Activated CD4-positive, alpha-beta memory T cell treated with anti-CD3 and anti-CD28 coated beads for 36 hours (primary cell): ENCODE measurements around the gene NKIRAS1. TPM values are rescaled to one million over a fixed set of nuclear protein-coding genes. Genes with fewer than 3 reads are reported as not detected.
"Not testable (repeated sequence)": the region's sequence is repeated elsewhere in the genome, so short reads cannot be mapped to it uniquely, and the experiment has no call there.

ENCODE experiments used
- CTCF ChIA-PET: fragments of 350-600 bp; sonication (Branson Sonifier 250); formaldehyde crosslinking; loops from one replicate; lab custom pipeline; 2021; ENCODE audit warnings: antibody characterized with exemption, inconsistent platforms; lab: Charles Lee
- POLR2A ChIA-PET: fragments of 350-600 bp; sonication (Branson Sonifier 250); formaldehyde crosslinking; loops from one replicate; lab custom pipeline; 2021; ENCODE audit warnings: antibody characterized with exemption; lab: Charles Lee
- DNase-seq: peaks from one replicate; pipeline ENCODE4 v3.0.0-alpha.2; 2020
- H3K27ac Mint-ChIP-seq: one replicate; pipeline ENCODE4 v1.8.0; 2021; ENCODE audit warnings: mixed read lengths
- H3K27me3 Mint-ChIP-seq: one replicate; pipeline ENCODE4 v1.8.0; 2021; ENCODE audit warnings: mixed read lengths
- H3K36me3 Mint-ChIP-seq: one replicate; pipeline ENCODE4 v1.8.0; 2021; ENCODE audit warnings: mixed read lengths
- H3K4me1 Mint-ChIP-seq: one replicate; pipeline ENCODE4 v1.8.0; 2021; ENCODE audit warnings: low read depth, mixed read lengths
- H3K4me3 Mint-ChIP-seq: one replicate; pipeline ENCODE4 v1.8.0; 2021; ENCODE audit warnings: mild to moderate bottlenecking, mixed read lengths
- H3K9me3 Mint-ChIP-seq: one replicate; pipeline ENCODE4 v1.8.0; 2021; ENCODE audit warnings: mixed read lengths
- intact Hi-C: fragments of 100-400 bp; cut with micrococcal nuclease; formaldehyde crosslinking; loops from one replicate; pipeline ENCODE4 v1.15.1; 2023
- total RNA-seq, 2 experiments: library from RNA; stranded (reverse); gene quantifications; one replicate each; pipeline ENCODE4 v1.2.3, GENCODE V29; 2021

The NKIRAS1 gene
- total RNA-seq, 2 experiments from 2014 or later = 3.9 TPM

- Mint-ChIP-seq H3K4me1 (peaks cover 15% of the 10 kb centered on the region), H3K4me3 (no peak overlapping the region), H3K36me3 (peaks cover 6% of the 10 kb centered on the region), H3K27ac (no peak overlapping the region), H3K9me3 (no peaks in the 10 kb centered on the region), H3K27me3 (no peaks in the 10 kb centered on the region)
- DNase-seq = no peak
- intact Hi-C loops = no loop called here
- CTCF ChIA-PET = no interaction called here
- POLR2A ChIA-PET = no interaction called here
Observed at GRCh38 chr3:23877329-23877980, 39.3 kb downstream of the NKIRAS1 start.

- H3K4me3 Mint-ChIP-seq = no peak overlapping the region
- no peak overlapping the region for H3K27ac Mint-ChIP-seq
- no peak for DNase-seq
- no peaks in the 10 kb centered on the region for H3K27me3 Mint-ChIP-seq
- peaks cover 6% of the 10 kb centered on the region for H3K36me3 Mint-ChIP-seq
- H3K4me1 Mint-ChIP-seq = peaks cover 15% of the 10 kb centered on the region
- H3K9me3 Mint-ChIP-seq = no peaks in the 10 kb centered on the region
- CTCF ChIA-PET = interaction anchor here (0.6 kb wide), 1 partner anchor 15 kb away, joined by 4 read pairs; no protein-coding TSS in a partner anchor
- intact Hi-C loops = no loop called here
- POLR2A ChIA-PET = no interaction called here
Observed at GRCh38 chr3:23876923-23877322, 39.9 kb downstream of the NKIRAS1 start.

GRCh38 chr3:23875113-23875725, 41.6 kb downstream of the NKIRAS1 start:
- no peak overlapping the region for H3K27ac Mint-ChIP-seq
- intact Hi-C loops = no loop called here
- no peaks in the 10 kb centered on the region for H3K9me3 Mint-ChIP-seq
- CTCF ChIA-PET = no interaction called here
- H3K27me3 Mint-ChIP-seq = no peaks in the 10 kb centered on the region
- DNase-seq = no peak
- H3K4me3 Mint-ChIP-seq = no peak overlapping the region
- H3K4me1 Mint-ChIP-seq = peaks cover 8% of the 10 kb centered on the region
- POLR2A ChIA-PET = no interaction called here
- H3K36me3 Mint-ChIP-seq = no peaks in the 10 kb centered on the region

GRCh38 chr3:23874359-23875112, 42.3 kb downstream of the NKIRAS1 start:
- H3K4me1 Mint-ChIP-seq = peaks cover 8% of the 10 kb centered on the region
- POLR2A ChIA-PET = no interaction called here
- no peaks in the 10 kb centered on the region for H3K27me3 Mint-ChIP-seq
- CTCF ChIA-PET = interaction anchor here (1.3 kb wide), 1 partner anchor 14 kb away, joined by 9 read pairs; no protein-coding TSS in a partner anchor
- H3K36me3 Mint-ChIP-seq = no peaks in the 10 kb centered on the region
- no peaks in the 10 kb centered on the region for H3K9me3 Mint-ChIP-seq
- no peak overlapping the region for H3K4me3 Mint-ChIP-seq
- DNase-seq = no peak
- intact Hi-C loops = no loop called here
- H3K27ac Mint-ChIP-seq = no peak overlapping the region

GRCh38 chr3:23873941-23874340, 42.8 kb downstream of the NKIRAS1 start:
- no peak for DNase-seq
- H3K9me3 Mint-ChIP-seq = no peaks in the 10 kb centered on the region
- H3K4me1 Mint-ChIP-seq = peaks cover 12% of the 10 kb centered on the region
- H3K27me3 Mint-ChIP-seq = no peaks in the 10 kb centered on the region
- no peaks in the 10 kb centered on the region for H3K36me3 Mint-ChIP-seq
- H3K4me3 Mint-ChIP-seq = no peak overlapping the region
- intact Hi-C loops = no loop called here
- no peak overlapping the region for H3K27ac Mint-ChIP-seq
- POLR2A ChIA-PET = no interaction called here
- CTCF ChIA-PET = interaction anchor here (1.3 kb wide), 1 partner anchor 14 kb away, joined by 9 read pairs; no protein-coding TSS in a partner anchor

- intact Hi-C loops = no loop called here
- Mint-ChIP-seq H3K27me3 (no peaks in the 10 kb centered on the region), H3K4me3 (no peak overlapping the region), H3K4me1 (peaks cover 12% of the 10 kb centered on the region), H3K27ac (no peak overlapping the region), H3K9me3 (no peaks in the 10 kb centered on the region), H3K36me3 (no peaks in the 10 kb centered on the region)
- no peak for DNase-seq
- ChIA-PET CTCF (no interaction called here), POLR2A (no interaction called here)
Observed at GRCh38 chr3:23872330-23872729, 44.5 kb downstream of the NKIRAS1 start.

- intact Hi-C loops, H3K36me3 Mint-ChIP-seq, H3K27me3 Mint-ChIP-seq, CTCF ChIA-PET, DNase-seq, H3K4me3 Mint-ChIP-seq, H3K27ac Mint-ChIP-seq, POLR2A ChIA-PET, H3K9me3 Mint-ChIP-seq: not testable (repeated sequence)
- peaks cover 12% of the 10 kb centered on the region for H3K4me1 Mint-ChIP-seq
Observed at GRCh38 chr3:23871361-23871760, 45.4 kb downstream of the NKIRAS1 start.

GRCh38 chr3:23870663-23871043, 46.1 kb downstream of the NKIRAS1 start:
- H3K27ac Mint-ChIP-seq, POLR2A ChIA-PET, H3K27me3 Mint-ChIP-seq, H3K4me3 Mint-ChIP-seq, DNase-seq, H3K9me3 Mint-ChIP-seq, H3K36me3 Mint-ChIP-seq, CTCF ChIA-PET, intact Hi-C loops: not testable (repeated sequence)
- H3K4me1 Mint-ChIP-seq = peaks cover 19% of the 10 kb centered on the region

GRCh38 chr3:23869977-23870662, 46.7 kb downstream of the NKIRAS1 start:
- Mint-ChIP-seq H3K9me3 (no peaks in the 10 kb centered on the region), H3K4me1 (peaks cover 22% of the 10 kb centered on the region), H3K27ac (no peak overlapping the region), H3K27me3 (no peaks in the 10 kb centered on the region), H3K36me3 (no peaks in the 10 kb centered on the region), H3K4me3 (no peak overlapping the region)
- POLR2A ChIA-PET = no interaction called here
- CTCF ChIA-PET = interaction anchor here (1.3 kb wide), 1 partner anchor 18 kb away, joined by 3 read pairs; no protein-coding TSS in a partner anchor
- intact Hi-C loops = no loop called here
- no peak for DNase-seq

- Mint-ChIP-seq H3K27ac (no peak overlapping the region), H3K4me1 (peaks cover 24% of the 10 kb centered on the region), H3K27me3 (no peaks in the 10 kb centered on the region), H3K4me3 (no peak overlapping the region), H3K36me3 (no peaks in the 10 kb centered on the region), H3K9me3 (no peaks in the 10 kb centered on the region)
- ChIA-PET POLR2A (no interaction called here), CTCF (no interaction called here)
- intact Hi-C loops = no loop called here
- no peak for DNase-seq
Observed at GRCh38 chr3:23867838-23868237, 49.0 kb downstream of the NKIRAS1 start.

- Mint-ChIP-seq H3K27me3 (no peaks in the 10 kb centered on the region), H3K4me3 (no peak overlapping the region), H3K36me3 (no peaks in the 10 kb centered on the region), H3K27ac (no peak overlapping the region), H3K4me1 (peaks cover 27% of the 10 kb centered on the region), H3K9me3 (no peaks in the 10 kb centered on the region)
- DNase-seq = no peak
- POLR2A ChIA-PET = no interaction called here
- CTCF ChIA-PET = no interaction called here
- intact Hi-C loops = no loop called here
Observed at GRCh38 chr3:23867400-23867799, 49.4 kb downstream of the NKIRAS1 start.
